Fibroblast of lung (primary cell): ENCODE measurements around the gene CLEC2A. TPM values are rescaled to one million over a fixed set of nuclear protein-coding genes. Genes with fewer than 3 reads are reported as not detected.

Source experiments
- DNase-seq, 2 donors: peaks; one replicate each; pipeline versions ENCODE4 v3.0.0 to v3.0.0-alpha.2; 2010; ENCODE audit warnings: low read depth in 2 of 2
- H2AFZ ChIP-seq: 2 replicates; pipeline ENCODE4 v1.5.1; 2012; ENCODE audit warnings: low read length, control low read depth, inconsistent platforms
- H3K27ac ChIP-seq: 2 replicates; pipeline ENCODE4 v1.5.1; 2011; ENCODE audit warnings: low read length, control low read depth; ENCODE audit not compliant: insufficient read depth
- H3K27me3 ChIP-seq: 2 replicates; pipeline ENCODE4 v1.5.1; 2011; ENCODE audit warnings: mild to moderate bottlenecking, low read length; ENCODE audit not compliant: control insufficient read depth, insufficient read depth
- H3K36me3 ChIP-seq: 2 replicates; pipeline ENCODE4 v1.5.1; 2011; ENCODE audit warnings: low read length; ENCODE audit not compliant: control insufficient read depth, insufficient read depth
- H3K4me1 ChIP-seq: 2 replicates; pipeline ENCODE4 v1.5.1; 2011; ENCODE audit warnings: low read length; ENCODE audit not compliant: control insufficient read depth, insufficient read depth; ENCODE audit errors: extremely low read depth
- H3K4me2 ChIP-seq: 2 replicates; pipeline ENCODE4 v1.5.1; 2011; ENCODE audit warnings: low read length, control low read depth; ENCODE audit not compliant: insufficient read depth; ENCODE audit errors: extremely low read depth
- H3K4me3 ChIP-seq, 4 experiments: fragments of 200-600 bp in 1 of 4; sonication (generic) in 1 of 4; replicated peaks in 1 of 4; 2 replicates each; pipeline ENCODE4 v1.5.1; 2011 to 2016; ENCODE audit warnings: low read length in 4 of 4, low read depth in 3 of 4, mild to moderate bottlenecking in 3 of 4, control low read depth in 2 of 4, inconsistent platforms in 1 of 4, mixed read lengths in 1 of 4; ENCODE audit not compliant: insufficient read depth in 1 of 4; ENCODE audit errors: control extremely low read depth in 1 of 4
- H3K79me2 ChIP-seq: 2 replicates; pipeline ENCODE4 v1.5.1; 2012; ENCODE audit warnings: mild to moderate bottlenecking, low read length, inconsistent platforms; ENCODE audit not compliant: control insufficient read depth, insufficient read depth
- H3K9ac ChIP-seq: 2 replicates; pipeline ENCODE4 v1.5.1; 2011; ENCODE audit warnings: mild to moderate bottlenecking, low read length, control low read depth; ENCODE audit not compliant: insufficient read depth
- H3K9me3 ChIP-seq: 2 replicates; pipeline ENCODE4 v1.5.1; 2012; ENCODE audit warnings: low read depth, low read length; ENCODE audit not compliant: control insufficient read depth, insufficient read depth
- H4K20me1 ChIP-seq: 2 replicates; pipeline ENCODE4 v1.5.1; 2011; ENCODE audit warnings: low read length; ENCODE audit not compliant: control insufficient read depth, insufficient read depth; ENCODE audit errors: extremely low read depth
- EZH2 ChIP-seq: IDR thresholded peaks from 2 replicates; pipeline ENCODE4 v1.5.1; 2012; ENCODE audit warnings: low read length, control low read depth, mild to moderate bottlenecking; ENCODE audit errors: missing control alignments
- polyA plus RNA-seq, 2 donors: library from polyadenylated mRNA; depleted of rRNA in 1 of 2; stranded (reverse) in 1 of 2; unstranded in 1 of 2; fragments of >200 nt; gene quantifications; 2 replicates each; pipeline ENCODE4 v1.2.1, GENCODE V29; 2011 to 2012; ENCODE audit warnings: missing spikeins in 1 of 2
- total RNA-seq: library from RNA; depleted of rRNA; stranded (reverse); fragments of >200 nt; gene quantifications from 2 replicates; pipeline ENCODE4 v1.2.1, GENCODE V29; 2014
- TF ChIP-seq, protein P1 (sequence below), 2 donors: IDR thresholded peaks in 1 of 2; conservative IDR thresholded peaks in 1 of 2; 1 replicate in 1 of 2; 2 replicates in 1 of 2; pipeline ENCODE4 v1.5.1; 2011 to 2012; ENCODE audit warnings: low read length in 2 of 2, control low read depth in 1 of 2, inconsistent platforms in 1 of 2, low read depth in 1 of 2, mild to moderate bottlenecking in 1 of 2

CLEC2A gene
- total and polyA plus RNA-seq, 2 donors (not counting 1 experiment from before 2014, with no cell fraction given) = not detected

GRCh38 chr12:9926876-9927275, 5.3 kb downstream of the CLEC2A start:
- Histone ChIP-seq H4K20me1 (no peaks in the 10 kb centered on the region), H3K9me3 (no peaks in the 10 kb centered on the region), H3K36me3 (no peaks in the 10 kb centered on the region), H2AFZ (no peak overlapping the region), H3K4me2 (no peak overlapping the region), H3K27ac (no peak overlapping the region), H3K4me1 (no peaks in the 10 kb centered on the region), H3K79me2 (no peaks in the 10 kb centered on the region), H3K4me3 (no peak overlapping the region), H3K9ac (no peak overlapping the region), H3K27me3 (no peaks in the 10 kb centered on the region)
- TF ChIP-seq, protein P1, sequence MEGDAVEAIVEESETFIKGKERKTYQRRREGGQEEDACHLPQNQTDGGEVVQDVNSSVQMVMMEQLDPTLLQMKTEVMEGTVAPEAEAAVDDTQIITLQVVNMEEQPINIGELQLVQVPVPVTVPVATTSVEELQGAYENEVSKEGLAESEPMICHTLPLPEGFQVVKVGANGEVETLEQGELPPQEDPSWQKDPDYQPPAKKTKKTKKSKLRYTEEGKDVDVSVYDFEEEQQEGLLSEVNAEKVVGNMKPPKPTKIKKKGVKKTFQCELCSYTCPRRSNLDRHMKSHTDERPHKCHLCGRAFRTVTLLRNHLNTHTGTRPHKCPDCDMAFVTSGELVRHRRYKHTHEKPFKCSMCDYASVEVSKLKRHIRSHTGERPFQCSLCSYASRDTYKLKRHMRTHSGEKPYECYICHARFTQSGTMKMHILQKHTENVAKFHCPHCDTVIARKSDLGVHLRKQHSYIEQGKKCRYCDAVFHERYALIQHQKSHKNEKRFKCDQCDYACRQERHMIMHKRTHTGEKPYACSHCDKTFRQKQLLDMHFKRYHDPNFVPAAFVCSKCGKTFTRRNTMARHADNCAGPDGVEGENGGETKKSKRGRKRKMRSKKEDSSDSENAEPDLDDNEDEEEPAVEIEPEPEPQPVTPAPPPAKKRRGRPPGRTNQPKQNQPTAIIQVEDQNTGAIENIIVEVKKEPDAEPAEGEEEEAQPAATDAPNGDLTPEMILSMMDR (conservative IDR thresholded peaks at IDR 0.05 in 1 of 2, IDR thresholded peaks at IDR 0.05 in 1 of 2; ENCODE audit: low read depth in 1 of 2, low read length in 2 of 2) = no peak
- no peak for TF ChIP-seq EZH2
- no peak for DNase-seq

GRCh38 chr12:9925705-9926393, 6.3 kb downstream of the CLEC2A start:
- Histone ChIP-seq H3K27ac (no peak overlapping the region), H3K4me2 (peak overlapping the region; percentile 73), H3K4me3 (peak overlapping the region in 3 of 4 experiments; percentile 30 to 43 (median 33)), H2AFZ (peak overlapping the region; percentile 77), H3K4me1 (no peaks in the 10 kb centered on the region), H3K36me3 (no peaks in the 10 kb centered on the region), H3K27me3 (no peaks in the 10 kb centered on the region), H4K20me1 (no peaks in the 10 kb centered on the region), H3K79me2 (no peaks in the 10 kb centered on the region), H3K9me3 (no peaks in the 10 kb centered on the region), H3K9ac (no peak overlapping the region)
- DNase-seq = peak; percentile 23 to 65
- no peak for TF ChIP-seq EZH2
- TF ChIP-seq, protein P1 (conservative IDR thresholded peaks at IDR 0.05 in 1 of 2, IDR thresholded peaks at IDR 0.05 in 1 of 2; ENCODE audit: low read depth in 1 of 2, low read length in 2 of 2) = peak; percentile 51

DNA sequence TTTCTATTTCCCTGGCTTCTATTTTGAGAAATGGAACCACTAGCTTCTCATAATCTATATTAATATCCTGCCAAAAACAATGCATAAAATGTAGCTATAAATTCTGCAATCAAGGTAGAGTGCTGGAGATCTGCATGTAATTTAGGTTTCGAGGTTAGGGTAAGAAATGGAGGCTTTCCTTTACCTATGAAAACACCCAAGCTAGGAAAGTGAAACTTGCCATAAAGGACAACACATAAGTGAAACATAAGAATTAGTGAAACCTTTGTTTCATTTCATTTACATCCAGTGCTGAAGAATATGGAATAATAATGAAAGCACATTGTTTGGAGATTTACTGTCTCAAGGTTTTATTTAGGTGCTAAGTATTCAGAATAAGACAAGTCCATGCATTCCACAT, 9.7 kb downstream of the CLEC2A start:
- Histone ChIP-seq H3K9ac (no peak overlapping the region), H3K4me3 (no peak overlapping the region), H3K27ac (no peak overlapping the region), H2AFZ (no peak overlapping the region), H3K79me2 (no peaks in the 10 kb centered on the region), H3K4me2 (no peak overlapping the region), H3K4me1 (no peaks in the 10 kb centered on the region), H3K27me3 (no peaks in the 10 kb centered on the region), H4K20me1 (no peaks in the 10 kb centered on the region), H3K36me3 (no peaks in the 10 kb centered on the region), H3K9me3 (no peaks in the 10 kb centered on the region)
- no peak for DNase-seq
- TF ChIP-seq, protein P1 (conservative IDR thresholded peaks at IDR 0.05 in 1 of 2, IDR thresholded peaks at IDR 0.05 in 1 of 2; ENCODE audit: low read depth in 1 of 2, low read length in 2 of 2) = no peak
- no peak for TF ChIP-seq EZH2
